NK-92 (cell line): ENCODE data around the gene CLBA1.

Experiments used
- DNase-seq: peaks from one replicate; lab custom pipeline; 2025; ENCODE audit not compliant: unreplicated experiment; lab: John Stamatoyannopoulos, UW

Gene CLBA1

DNA sequence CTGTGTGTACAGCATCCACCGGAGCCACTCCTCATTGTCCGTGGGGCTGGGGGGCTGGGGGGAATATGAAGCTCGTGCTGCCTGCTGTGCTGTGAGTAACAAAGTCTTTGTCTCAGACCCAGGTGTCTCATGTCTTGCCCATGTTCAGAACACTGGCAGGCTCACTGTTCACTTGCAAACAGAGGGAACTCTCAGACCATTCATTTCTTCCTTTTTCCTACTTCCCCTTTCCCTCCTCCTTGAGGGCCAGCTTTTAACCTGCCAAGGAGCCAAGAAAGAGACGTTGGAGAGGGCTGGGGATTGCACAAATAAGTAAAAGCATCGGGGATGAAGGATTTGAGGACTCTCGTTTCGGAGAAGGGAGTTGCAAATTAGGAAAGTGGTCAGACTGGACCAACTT, 58.1 kb downstream of the CLBA1 start:
- DNase-seq: no peak
